Neural cell (in vitro differentiated cells): ENCODE results near the gene SAMD4A.

Experiments
- EP300 ChIP-seq: fragments of 450-650 bp; conservative IDR thresholded peaks from 2 replicates; pipeline ENCODE4 v1.6.1; 2014; ENCODE audit warnings: antibody characterized with exemption, mild to moderate bottlenecking, moderate library complexity; ENCODE audit not compliant: poor library complexity, severe bottlenecking
- EZH2 ChIP-seq: fragments of 200-600, 300-800 bp; shearing (Covaris generic), sonication (generic); IDR thresholded peaks from 2 replicates; pipeline ENCODE4 v1.6.1; 2014; ENCODE audit warnings: antibody characterized with exemption, low read length, borderline replicate concordance, mild to moderate bottlenecking; ENCODE audit not compliant: insufficient read depth, poor library complexity, severe bottlenecking
- MXI1 ChIP-seq: fragments of 450-650 bp; conservative IDR thresholded peaks from 2 replicates; pipeline ENCODE4 v1.6.1; 2014; ENCODE audit warnings: antibody characterized with exemption, mild to moderate bottlenecking; ENCODE audit not compliant: poor library complexity, severe bottlenecking
- POLR2AphosphoS5 ChIP-seq: IDR thresholded peaks from 2 replicates; pipeline ENCODE4 v1.6.1; 2012
- RAD21 ChIP-seq: fragments of 450-650 bp; conservative IDR thresholded peaks from 2 replicates; pipeline ENCODE4 v1.6.1; 2014; ENCODE audit warnings: antibody characterized with exemption, mild to moderate bottlenecking, moderate library complexity
- REST ChIP-seq: IDR thresholded peaks from 2 replicates; pipeline ENCODE4 v1.6.1; 2012; ENCODE audit warnings: borderline replicate concordance
- SMC3 ChIP-seq: fragments of 450-650 bp; conservative IDR thresholded peaks from 2 replicates; pipeline ENCODE4 v1.6.1; 2014; ENCODE audit warnings: antibody characterized with exemption, mild to moderate bottlenecking, moderate library complexity; ENCODE audit not compliant: poor library complexity
- TF ChIP-seq, protein P1 (sequence below): fragments of 450-650 bp; IDR thresholded peaks from 2 replicates; pipeline ENCODE4 v1.5.1; 2014; ENCODE audit warnings: antibody characterized with exemption, mild to moderate bottlenecking, moderate library complexity; ENCODE audit not compliant: poor library complexity, severe bottlenecking

DNA sequence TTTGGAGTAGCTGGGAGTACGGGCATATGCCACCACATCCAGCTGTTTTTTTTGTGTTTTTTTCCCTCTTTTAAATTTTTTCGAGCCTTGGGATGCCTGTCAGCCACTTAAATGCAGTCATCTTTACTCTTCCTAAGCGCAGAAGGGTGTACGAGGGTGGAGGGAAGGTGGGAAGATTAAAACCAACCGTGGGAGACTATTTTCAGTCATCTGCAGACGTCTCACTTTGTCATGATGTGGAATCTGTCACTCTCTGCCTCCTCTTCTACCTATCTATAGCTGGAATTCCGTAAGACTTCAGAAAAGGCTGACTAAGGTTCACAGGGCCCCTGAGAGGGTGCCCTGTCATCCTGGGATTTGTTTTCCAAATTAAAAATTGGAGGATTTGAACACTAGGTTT lies 105.3 kb downstream of the SAMD4A start:
- TF ChIP-seq RAD21 (no peak), REST (no peak), POLR2AphosphoS5 (no peak), EP300 (no peak), EZH2 (no peak), SMC3 (no peak), MXI1 (no peak)
- TF ChIP-seq, protein P1, sequence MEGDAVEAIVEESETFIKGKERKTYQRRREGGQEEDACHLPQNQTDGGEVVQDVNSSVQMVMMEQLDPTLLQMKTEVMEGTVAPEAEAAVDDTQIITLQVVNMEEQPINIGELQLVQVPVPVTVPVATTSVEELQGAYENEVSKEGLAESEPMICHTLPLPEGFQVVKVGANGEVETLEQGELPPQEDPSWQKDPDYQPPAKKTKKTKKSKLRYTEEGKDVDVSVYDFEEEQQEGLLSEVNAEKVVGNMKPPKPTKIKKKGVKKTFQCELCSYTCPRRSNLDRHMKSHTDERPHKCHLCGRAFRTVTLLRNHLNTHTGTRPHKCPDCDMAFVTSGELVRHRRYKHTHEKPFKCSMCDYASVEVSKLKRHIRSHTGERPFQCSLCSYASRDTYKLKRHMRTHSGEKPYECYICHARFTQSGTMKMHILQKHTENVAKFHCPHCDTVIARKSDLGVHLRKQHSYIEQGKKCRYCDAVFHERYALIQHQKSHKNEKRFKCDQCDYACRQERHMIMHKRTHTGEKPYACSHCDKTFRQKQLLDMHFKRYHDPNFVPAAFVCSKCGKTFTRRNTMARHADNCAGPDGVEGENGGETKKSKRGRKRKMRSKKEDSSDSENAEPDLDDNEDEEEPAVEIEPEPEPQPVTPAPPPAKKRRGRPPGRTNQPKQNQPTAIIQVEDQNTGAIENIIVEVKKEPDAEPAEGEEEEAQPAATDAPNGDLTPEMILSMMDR, result no peak
